Ovary (tissue), 3 donors: Measurements from ENCODE around the gene CNOT3.

Experiments
- CTCF ChIP-seq, 3 donors: fragments of 450-650 bp in 2 of 3; fragments of 200-600 bp in 1 of 3; IDR thresholded peaks; one replicate each; pipeline versions ENCODE4 v1.5.1 to v1.8.0; 2016 to 2022; ENCODE audit warnings: antibody characterized with exemption in 3 of 3, mild to moderate bottlenecking in 1 of 3
- EP300 ChIP-seq: sonication (generic); formaldehyde crosslinking; IDR thresholded peaks from one replicate; pipeline ENCODE4 v1.6.1; 2017; ENCODE audit warnings: antibody characterized with exemption
- POLR2A ChIP-seq: fragments of 450-650 bp; IDR thresholded peaks from one replicate; pipeline ENCODE4 v1.6.1; 2017; ENCODE audit warnings: antibody characterized with exemption, mild to moderate bottlenecking, moderate library complexity
- donor health status: DM: no; HTN: no; CAD: no.

GRCh38 chr19:54169149-54169740, 31.7 kb downstream of the CNOT3 start:
- no peak for TF ChIP-seq CTCF (IDR thresholded peaks at IDR 0.05)
- TF ChIP-seq POLR2A, result no peak
- no peak for TF ChIP-seq EP300
